Suprapubic skin (tissue), 3 donors: Measurements from ENCODE around the gene WHAMM.

Source experiments
- CTCF ChIP-seq, 2 donors: fragments of 200-600 bp in 1 of 2; fragments of 450-650 bp in 1 of 2; sonication (generic) in 1 of 2; IDR thresholded peaks; one replicate each; pipeline ENCODE4 v1.5.1; 2016 to 2019; ENCODE audit warnings: antibody characterized with exemption in 2 of 2, mild to moderate bottlenecking in 1 of 2, moderate library complexity in 1 of 2
- EP300 ChIP-seq: sonication (generic); formaldehyde crosslinking; IDR thresholded peaks from one replicate; pipeline ENCODE4 v1.6.1; 2017; ENCODE audit warnings: antibody characterized with exemption
- POLR2A ChIP-seq, 2 donors: fragments of 450-650 bp; IDR thresholded peaks; one replicate each; pipeline ENCODE4 v1.6.1; 2017; ENCODE audit warnings: antibody characterized with exemption in 2 of 2, mild to moderate bottlenecking in 2 of 2, moderate library complexity in 2 of 2

GRCh38 chr15:82851981-82852511 is 42.6 kb downstream of the WHAMM start:
- TF ChIP-seq CTCF (IDR thresholded peaks at IDR 0.05), result no peak
- no peak for TF ChIP-seq EP300
- no peak for TF ChIP-seq POLR2A (IDR thresholded peaks at IDR 0.05)
